Activated naive CD8-positive, alpha-beta T cell treated with anti-CD3 and anti-CD28 coated beads, Interleukin-2, amount 50 U/mL, for 24 hours (primary cell): ENCODE data around the gene METTL17.
"Not testable (repeated sequence)": the region's sequence is repeated elsewhere in the genome, so short reads cannot be mapped to it uniquely, and the experiment has no call there.

Experiments used
- ATAC-seq: fragments of 150-1000 bp; cut with Tn5 transposase; one replicate; pipeline ENCODE4 v1.10.0; 2021
- DNase-seq: peaks from one replicate; pipeline ENCODE4 v3.0.0; 2021
- H3K27ac Mint-ChIP-seq: one replicate; pipeline ENCODE4 v1.8.0; 2021; ENCODE audit warnings: mild to moderate bottlenecking, mixed read lengths
- H3K27me3 Mint-ChIP-seq: one replicate; pipeline ENCODE4 v1.8.0; 2021; ENCODE audit warnings: mixed read lengths
- H3K36me3 Mint-ChIP-seq: one replicate; pipeline ENCODE4 v1.8.0; 2021; ENCODE audit warnings: low read depth, mixed read lengths
- H3K4me1 Mint-ChIP-seq: one replicate; pipeline ENCODE4 v1.8.0; 2021; ENCODE audit warnings: mixed read lengths
- H3K4me3 Mint-ChIP-seq: one replicate; pipeline ENCODE4 v1.8.0; 2021; ENCODE audit warnings: mild to moderate bottlenecking, moderate library complexity, mixed read lengths
- H3K9me3 Mint-ChIP-seq: one replicate; pipeline ENCODE4 v1.8.0; 2021; ENCODE audit warnings: mixed read lengths

METTL17 gene, protein sequence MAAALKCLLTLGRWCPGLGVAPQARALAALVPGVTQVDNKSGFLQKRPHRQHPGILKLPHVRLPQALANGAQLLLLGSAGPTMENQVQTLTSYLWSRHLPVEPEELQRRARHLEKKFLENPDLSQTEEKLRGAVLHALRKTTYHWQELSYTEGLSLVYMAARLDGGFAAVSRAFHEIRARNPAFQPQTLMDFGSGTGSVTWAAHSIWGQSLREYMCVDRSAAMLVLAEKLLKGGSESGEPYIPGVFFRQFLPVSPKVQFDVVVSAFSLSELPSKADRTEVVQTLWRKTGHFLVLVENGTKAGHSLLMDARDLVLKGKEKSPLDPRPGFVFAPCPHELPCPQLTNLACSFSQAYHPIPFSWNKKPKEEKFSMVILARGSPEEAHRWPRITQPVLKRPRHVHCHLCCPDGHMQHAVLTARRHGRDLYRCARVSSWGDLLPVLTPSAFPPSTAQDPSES

DNA sequence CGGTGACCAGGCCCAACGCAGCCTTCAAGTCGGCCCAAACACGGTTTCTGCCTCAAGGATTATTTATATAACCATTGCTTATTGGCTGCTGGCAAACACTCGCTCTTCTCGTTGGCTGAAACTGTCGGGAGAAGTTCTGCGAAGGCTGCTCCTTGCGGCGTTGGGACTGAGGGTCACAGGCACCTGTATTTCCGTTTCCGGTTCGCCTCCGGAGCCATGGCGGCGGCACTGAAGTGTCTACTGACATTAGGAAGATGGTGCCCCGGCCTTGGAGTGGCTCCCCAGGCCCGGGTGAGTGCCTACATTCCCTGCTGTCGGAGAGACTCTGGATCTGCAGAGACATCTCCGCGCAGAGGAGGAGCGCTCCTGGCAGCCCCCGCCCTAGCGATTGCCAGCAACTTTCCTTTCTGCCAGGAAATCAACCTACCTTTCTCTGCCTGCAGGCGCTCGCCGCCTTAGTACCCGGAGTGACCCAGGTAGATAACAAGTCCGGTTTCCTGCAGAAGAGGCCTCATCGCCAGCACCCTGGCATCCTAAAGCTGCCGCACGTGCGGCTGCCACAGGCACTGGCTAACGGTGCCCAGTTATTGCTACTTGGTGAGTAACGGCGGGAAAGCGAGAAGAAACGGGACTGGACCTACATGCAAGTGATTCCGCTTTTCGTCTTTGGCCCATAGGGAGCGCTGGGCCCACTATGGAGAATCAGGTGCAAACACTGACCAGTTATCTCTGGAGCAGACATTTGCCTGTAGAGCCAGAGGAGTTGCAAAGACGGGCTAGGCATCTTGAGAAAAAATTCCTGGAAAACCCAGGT is at the start of gene METTL17:
Gene METTL17, plus strand, starts transcription at position 194 of the 814 bp plus-strand sequence. Its CDS starts 23 bp downstream, at position 217.
- Mint-ChIP-seq H3K27ac (peak within 1 kb of the TSS; percentile 92), H3K36me3 (peaks cover 34% of the 10 kb centered on the region), H3K9me3 (no peaks in the 10 kb centered on the region), H3K4me1 (peaks cover 22% of the 10 kb centered on the region), H3K27me3 (no peaks in the 10 kb centered on the region), H3K4me3 (peak within 1 kb of the TSS; percentile 93)
- ATAC-seq (peak; percentile 98), DNase-seq (peak; percentile 86)

GRCh38 chr14:20945146-20945545 is 44.6 kb upstream of the METTL17 start:
- H3K36me3 Mint-ChIP-seq, H3K4me1 Mint-ChIP-seq, ATAC-seq, H3K4me3 Mint-ChIP-seq, H3K27ac Mint-ChIP-seq, DNase-seq, H3K9me3 Mint-ChIP-seq: not testable (repeated sequence)
- H3K27me3 Mint-ChIP-seq, result peaks cover 12% of the 10 kb centered on the region

DNA sequence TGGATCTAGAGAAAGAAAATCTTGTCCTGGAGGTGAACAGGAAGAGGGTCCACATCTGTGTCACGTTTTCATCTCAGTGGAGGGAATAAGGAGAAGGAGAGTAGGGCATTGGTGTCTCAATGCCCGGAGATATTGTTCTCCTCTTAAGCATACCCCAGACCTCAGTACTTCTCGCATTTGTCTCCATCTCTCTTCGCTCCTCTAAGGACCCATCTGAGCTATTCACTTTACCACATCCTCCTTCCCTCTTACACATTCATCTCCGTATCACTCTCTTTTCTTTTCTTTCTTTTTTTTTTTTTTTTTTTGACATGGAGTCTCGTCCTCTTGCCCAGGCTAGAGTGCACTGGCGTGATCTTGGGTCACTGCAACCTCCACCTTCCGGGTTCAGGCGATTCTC is 43.1 kb upstream of the METTL17 start:
- not testable (repeated sequence) for H3K36me3 Mint-ChIP-seq, H3K9me3 Mint-ChIP-seq, H3K27ac Mint-ChIP-seq, H3K27me3 Mint-ChIP-seq, H3K4me1 Mint-ChIP-seq, DNase-seq, H3K4me3 Mint-ChIP-seq, ATAC-seq

DNA sequence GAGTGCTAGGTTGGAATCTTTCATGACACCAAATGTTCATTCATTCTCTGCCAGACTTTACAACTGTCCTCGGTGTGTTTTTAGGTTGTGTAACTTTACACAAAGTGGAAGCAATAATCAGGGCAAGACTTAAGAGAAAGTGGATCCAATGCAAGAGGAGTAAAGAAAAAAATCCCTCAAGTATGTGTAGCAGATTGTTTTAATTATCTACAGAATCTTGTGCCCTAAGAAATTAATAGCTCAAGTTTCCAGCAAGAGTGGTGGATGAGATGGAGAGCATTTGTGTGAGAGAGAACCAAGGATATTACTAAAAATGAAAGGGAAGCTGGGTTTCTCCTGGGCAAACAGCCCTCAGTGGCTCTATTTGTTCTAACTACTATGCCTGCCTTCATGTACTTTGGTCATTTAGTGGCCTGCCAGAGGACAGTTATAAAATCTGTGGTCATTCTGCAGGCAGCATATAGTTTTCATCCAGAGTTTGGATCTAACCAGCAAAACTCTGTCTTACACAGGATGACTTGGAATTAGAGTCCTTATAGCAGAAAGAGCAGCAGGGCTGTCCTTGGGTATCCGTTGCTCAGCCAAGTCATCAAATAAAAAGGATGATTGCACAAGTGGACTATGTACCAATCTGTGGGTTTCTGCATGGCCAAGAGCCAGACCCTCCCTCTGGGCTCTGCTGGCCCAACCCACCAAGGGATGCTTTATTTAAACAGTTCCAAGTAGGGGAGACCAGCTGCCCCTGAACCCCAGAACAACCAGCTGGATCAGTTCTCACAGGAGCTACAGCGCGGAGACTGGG is 34.8 kb upstream of the METTL17 start, which contains the start of gene RNASE2:
Gene RNASE2, plus strand, starts transcription at position 752 of the 802 bp plus-strand sequence. CDS start 285 bp downstream, outside the sequence.
- H3K9me3 Mint-ChIP-seq, ATAC-seq, H3K4me3 Mint-ChIP-seq, H3K4me1 Mint-ChIP-seq, H3K36me3 Mint-ChIP-seq, H3K27ac Mint-ChIP-seq, DNase-seq: not testable (repeated sequence)
- H3K27me3 Mint-ChIP-seq, result peaks cover 11% of the 10 kb centered on the region

- not testable (repeated sequence) for ATAC-seq, H3K9me3 Mint-ChIP-seq, H3K4me1 Mint-ChIP-seq, H3K27me3 Mint-ChIP-seq, H3K36me3 Mint-ChIP-seq, H3K27ac Mint-ChIP-seq, H3K4me3 Mint-ChIP-seq, DNase-seq
These were observed 34.3 kb upstream of the METTL17 start for GRCh38 chr14:20955538-20955873.

GRCh38 chr14:20956376-20956976 is 33.3 kb upstream of the METTL17 start:
- no peak for ATAC-seq
- no peak overlapping the region for H3K27ac Mint-ChIP-seq
- DNase-seq, result no peak

DNA sequence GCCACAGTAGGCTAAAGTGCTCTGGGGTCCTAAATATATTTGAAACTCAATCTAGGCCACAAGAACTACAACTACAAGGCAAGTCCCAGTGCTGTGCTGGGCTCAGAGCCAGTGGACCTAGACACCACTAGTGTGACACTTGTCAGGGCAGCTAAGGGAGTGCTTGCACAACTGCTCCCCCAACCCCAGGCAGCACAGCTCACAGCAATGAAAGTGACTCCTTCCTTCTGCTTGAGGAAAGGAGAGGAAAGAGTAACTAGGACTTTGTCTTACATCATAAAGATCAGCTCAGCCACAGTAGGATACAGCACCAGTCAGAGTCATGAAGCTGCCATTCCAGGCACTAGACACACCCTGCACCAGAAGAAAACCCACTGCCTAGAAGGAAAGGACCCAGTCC is 30.8 kb upstream of the METTL17 start:
- H3K4me3 Mint-ChIP-seq, H3K36me3 Mint-ChIP-seq, H3K27ac Mint-ChIP-seq, DNase-seq, H3K9me3 Mint-ChIP-seq, ATAC-seq: not testable (repeated sequence)
- Mint-ChIP-seq H3K27me3 (peaks cover 11% of the 10 kb centered on the region), H3K4me1 (peaks cover 20% of the 10 kb centered on the region)

More at GRCh38 chr14:20956376-20956976, 33.3 kb upstream of the METTL17 start:
- Mint-ChIP-seq H3K27me3 (peaks cover 8% of the 10 kb centered on the region), H3K36me3 (no peaks in the 10 kb centered on the region), H3K4me1 (peaks cover 16% of the 10 kb centered on the region), H3K4me3 (no peak overlapping the region), H3K9me3 (no peaks in the 10 kb centered on the region)

GRCh38 chr14:20969336-20969735 is 20.4 kb upstream of the METTL17 start:
- no peak overlapping the region for H3K27ac Mint-ChIP-seq
- peaks cover 12% of the 10 kb centered on the region for H3K4me1 Mint-ChIP-seq
- no peak for ATAC-seq
- peaks cover 43% of the 10 kb centered on the region for H3K27me3 Mint-ChIP-seq
- no peak for DNase-seq
- H3K4me3 Mint-ChIP-seq, result no peak overlapping the region
- H3K9me3 Mint-ChIP-seq, result no peaks in the 10 kb centered on the region
- no peaks in the 10 kb centered on the region for H3K36me3 Mint-ChIP-seq

DNA sequence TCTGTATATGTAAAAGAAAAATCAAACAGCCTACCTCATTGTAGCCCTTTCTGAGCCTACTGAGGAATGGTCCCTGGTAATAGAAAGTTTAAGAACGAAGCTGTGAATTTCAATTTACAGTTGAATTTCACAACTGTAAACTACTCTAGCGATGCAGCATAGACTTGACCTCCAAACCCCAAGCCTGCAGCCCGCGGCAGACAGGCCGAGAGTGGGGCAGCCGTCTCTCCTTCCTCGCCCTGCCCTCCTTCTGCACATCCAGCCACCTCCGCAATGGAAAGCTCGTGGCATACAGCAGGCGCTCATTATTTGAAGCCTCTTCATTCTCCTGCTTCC is 19.2 kb upstream of the METTL17 start:
- no peak for DNase-seq
- H3K27ac Mint-ChIP-seq, result no peak overlapping the region
- H3K36me3 Mint-ChIP-seq, result no peaks in the 10 kb centered on the region
- ATAC-seq, result no peak
- H3K4me3 Mint-ChIP-seq, result peak overlapping the region; percentile 85
- H3K9me3 Mint-ChIP-seq, result no peaks in the 10 kb centered on the region
- H3K4me1 Mint-ChIP-seq, result peaks cover 12% of the 10 kb centered on the region
- H3K27me3 Mint-ChIP-seq, result peaks cover 36% of the 10 kb centered on the region

- Mint-ChIP-seq H3K9me3 (no peaks in the 10 kb centered on the region), H3K27ac (peak overlapping the region; percentile 53), H3K36me3 (no peaks in the 10 kb centered on the region), H3K4me3 (peak overlapping the region; percentile 85), H3K4me1 (peaks cover 12% of the 10 kb centered on the region), H3K27me3 (peaks cover 34% of the 10 kb centered on the region)
- ATAC-seq (peak; percentile 93), DNase-seq (peak; percentile 85)
These were observed 18.6 kb upstream of the METTL17 start for GRCh38 chr14:20970983-20971704.

- ATAC-seq (no peak), DNase-seq (no peak)
- H3K27me3 Mint-ChIP-seq, result peaks cover 34% of the 10 kb centered on the region
- H3K4me3 Mint-ChIP-seq, result peak overlapping the region; percentile 85
- no peaks in the 10 kb centered on the region for H3K9me3 Mint-ChIP-seq
- H3K27ac Mint-ChIP-seq, result no peak overlapping the region
- peaks cover 12% of the 10 kb centered on the region for H3K4me1 Mint-ChIP-seq
- H3K36me3 Mint-ChIP-seq, result no peaks in the 10 kb centered on the region
These were observed 18.1 kb upstream of the METTL17 start for GRCh38 chr14:20971705-20972021.

- no peak overlapping the region for H3K4me3 Mint-ChIP-seq
- DNase-seq, result no peak
- peaks cover 12% of the 10 kb centered on the region for H3K4me1 Mint-ChIP-seq
- H3K36me3 Mint-ChIP-seq, result no peaks in the 10 kb centered on the region
- no peak overlapping the region for H3K27ac Mint-ChIP-seq
- ATAC-seq, result no peak
- H3K27me3 Mint-ChIP-seq, result peaks cover 23% of the 10 kb centered on the region
- no peaks in the 10 kb centered on the region for H3K9me3 Mint-ChIP-seq
These were observed 16.3 kb upstream of the METTL17 start for GRCh38 chr14:20973501-20973900.

DNA sequence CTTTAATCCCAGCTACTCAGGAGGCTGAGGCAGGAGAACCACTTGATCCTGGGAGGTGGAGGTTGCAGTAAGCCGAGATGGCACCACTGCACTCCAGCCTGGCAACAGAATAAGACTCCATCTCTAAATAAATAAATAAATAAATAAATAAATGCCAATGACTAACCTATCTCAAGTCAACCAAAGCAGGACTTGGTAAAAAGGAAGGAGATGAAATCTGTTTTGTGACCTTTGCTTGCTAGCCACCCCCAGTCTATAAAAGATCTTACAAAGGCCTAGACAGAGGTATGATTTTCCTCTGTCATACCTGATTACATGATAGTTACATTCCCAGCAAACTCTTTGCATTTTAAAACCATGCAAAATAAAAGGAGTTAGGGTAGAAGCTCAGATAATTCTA is 13.5 kb upstream of the METTL17 start:
- DNase-seq, result no peak
- Mint-ChIP-seq H3K27ac (no peak overlapping the region), H3K27me3 (peaks cover 29% of the 10 kb centered on the region), H3K36me3 (no peaks in the 10 kb centered on the region), H3K4me3 (no peak overlapping the region), H3K4me1 (peaks cover 4% of the 10 kb centered on the region), H3K9me3 (no peaks in the 10 kb centered on the region)
- no peak for ATAC-seq

DNA sequence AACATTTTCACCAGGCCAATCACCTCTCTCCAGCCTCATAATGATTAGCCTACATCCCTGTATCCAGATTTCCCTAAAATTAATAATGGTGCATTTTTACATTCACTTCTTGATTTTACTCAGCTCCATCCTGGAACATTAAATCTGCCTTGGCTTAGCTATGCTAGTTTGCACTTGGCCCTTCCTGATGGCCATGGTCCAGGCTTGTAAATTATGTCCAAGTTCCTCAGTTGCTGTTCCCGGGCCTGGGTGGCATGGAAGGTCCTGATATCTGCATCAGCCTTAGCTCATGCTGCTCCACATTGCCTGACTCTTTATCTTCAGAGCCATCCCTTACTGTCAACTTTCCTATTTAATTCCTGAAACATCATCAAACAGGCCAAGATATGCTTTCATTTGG is 11.1 kb upstream of the METTL17 start:
- peaks cover 1% of the 10 kb centered on the region for H3K4me1 Mint-ChIP-seq
- DNase-seq (no peak), ATAC-seq (no peak)
- H3K36me3 Mint-ChIP-seq, result no peaks in the 10 kb centered on the region
- no peak overlapping the region for H3K27ac Mint-ChIP-seq
- no peak overlapping the region for H3K4me3 Mint-ChIP-seq
- H3K27me3 Mint-ChIP-seq, result peaks cover 12% of the 10 kb centered on the region
- H3K9me3 Mint-ChIP-seq, result no peaks in the 10 kb centered on the region
